Endothelial cell of umbilical vein (primary cell): Measurements from ENCODE around the gene CA4.
"Not testable (repeated sequence)": the region's sequence is repeated elsewhere in the genome, so short reads cannot be mapped to it uniquely, and the experiment has no call there.

ENCODE experiments used
- CTCF ChIP-seq, 2 donors: IDR thresholded peaks; 1 replicate in 1 of 2; 2 replicates in 1 of 2; pipeline ENCODE4 v1.5.1; 2011; ENCODE audit warnings: low read length in 2 of 2, mild to moderate bottlenecking in 2 of 2, moderate library complexity in 2 of 2, control low read depth in 1 of 2, inconsistent platforms in 1 of 2, low read depth in 1 of 2; ENCODE audit not compliant: insufficient read depth in 1 of 2; ENCODE audit errors: extremely low read depth in 1 of 2
- EZH2 ChIP-seq: IDR thresholded peaks from 2 replicates; pipeline ENCODE4 v1.6.1; 2012; ENCODE audit warnings: borderline replicate concordance, low read depth, mild to moderate bottlenecking, moderate library complexity, low read length, inconsistent platforms; ENCODE audit not compliant: severe bottlenecking
- JUN ChIP-seq: IDR thresholded peaks from 2 replicates; pipeline ENCODE4 v1.6.1; 2011; ENCODE audit warnings: borderline replicate concordance, low read depth; ENCODE audit not compliant: insufficient read length, insufficient read depth
- POLR2A ChIP-seq: IDR thresholded peaks from 2 replicates; pipeline ENCODE4 v1.6.1; 2012; ENCODE audit warnings: low read depth, mild to moderate bottlenecking, control low read depth, low read length
- POLR2AphosphoS5 ChIP-seq: IDR thresholded peaks from 2 replicates; pipeline ENCODE4 v1.6.1; 2012; ENCODE audit warnings: low read depth, mild to moderate bottlenecking, control low read depth, low read length, moderate library complexity; ENCODE audit not compliant: insufficient read depth

GRCh38 chr17:60186372-60186771 is 36.6 kb downstream of the CA4 start:
- not testable (repeated sequence) for TF ChIP-seq CTCF (IDR thresholded peaks at IDR 0.05; ENCODE audit: extremely low read depth in 1 of 2, insufficient read depth in 1 of 2, low read depth in 1 of 2, low read length in 2 of 2); POLR2AphosphoS5; EZH2; POLR2A; JUN
